HL-60 (cell line): ENCODE measurements around the gene KRT2.

Experiments
- GABPA ChIP-seq: IDR thresholded peaks from 2 replicates; pipeline ENCODE4 v1.6.1; 2012; ENCODE audit warnings: low read depth
- POLR2AphosphoS5 ChIP-seq: IDR thresholded peaks from 2 replicates; pipeline ENCODE4 v1.6.1; 2012; ENCODE audit warnings: low read depth
- SPI1 ChIP-seq: IDR thresholded peaks from 2 replicates; pipeline ENCODE4 v1.6.1; 2012; ENCODE audit warnings: low read depth, mild to moderate bottlenecking, borderline replicate concordance
- TF ChIP-seq, protein P1 (sequence below): IDR thresholded peaks from one replicate; pipeline ENCODE4 v1.5.1; 2011; ENCODE audit warnings: low read length, control low read depth, inconsistent platforms; ENCODE audit not compliant: insufficient read depth
- TF ChIP-seq, protein P2 (sequence below): IDR thresholded peaks from 2 replicates; pipeline ENCODE4 v1.6.1; 2012; ENCODE audit warnings: low read depth; ENCODE audit not compliant: insufficient replicate concordance

DNA sequence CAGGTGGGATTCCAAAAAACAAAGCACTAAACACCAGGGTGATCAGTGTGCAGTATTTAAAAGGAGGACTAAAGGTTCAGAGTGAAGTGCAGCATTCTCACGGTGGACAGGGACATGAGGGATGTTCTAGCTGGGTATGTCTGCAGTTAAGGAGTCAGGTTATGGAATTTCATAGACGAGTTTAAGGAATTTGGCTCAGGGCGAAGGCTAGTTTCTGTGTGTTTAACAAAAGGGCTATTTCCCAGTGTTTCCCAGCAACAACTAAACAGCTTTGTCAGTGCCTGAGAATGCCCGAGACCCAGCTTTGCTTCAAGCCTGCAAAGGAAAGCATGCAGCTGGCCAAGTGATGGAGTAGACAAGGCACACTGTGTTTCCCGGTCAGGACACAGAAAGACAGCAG lies 21.2 kb upstream of the KRT2 start:
- TF ChIP-seq, protein P1, sequence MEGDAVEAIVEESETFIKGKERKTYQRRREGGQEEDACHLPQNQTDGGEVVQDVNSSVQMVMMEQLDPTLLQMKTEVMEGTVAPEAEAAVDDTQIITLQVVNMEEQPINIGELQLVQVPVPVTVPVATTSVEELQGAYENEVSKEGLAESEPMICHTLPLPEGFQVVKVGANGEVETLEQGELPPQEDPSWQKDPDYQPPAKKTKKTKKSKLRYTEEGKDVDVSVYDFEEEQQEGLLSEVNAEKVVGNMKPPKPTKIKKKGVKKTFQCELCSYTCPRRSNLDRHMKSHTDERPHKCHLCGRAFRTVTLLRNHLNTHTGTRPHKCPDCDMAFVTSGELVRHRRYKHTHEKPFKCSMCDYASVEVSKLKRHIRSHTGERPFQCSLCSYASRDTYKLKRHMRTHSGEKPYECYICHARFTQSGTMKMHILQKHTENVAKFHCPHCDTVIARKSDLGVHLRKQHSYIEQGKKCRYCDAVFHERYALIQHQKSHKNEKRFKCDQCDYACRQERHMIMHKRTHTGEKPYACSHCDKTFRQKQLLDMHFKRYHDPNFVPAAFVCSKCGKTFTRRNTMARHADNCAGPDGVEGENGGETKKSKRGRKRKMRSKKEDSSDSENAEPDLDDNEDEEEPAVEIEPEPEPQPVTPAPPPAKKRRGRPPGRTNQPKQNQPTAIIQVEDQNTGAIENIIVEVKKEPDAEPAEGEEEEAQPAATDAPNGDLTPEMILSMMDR, result no peak
- no peak for TF ChIP-seq POLR2AphosphoS5
- TF ChIP-seq SPI1, result no peak
- TF ChIP-seq, protein P2, sequence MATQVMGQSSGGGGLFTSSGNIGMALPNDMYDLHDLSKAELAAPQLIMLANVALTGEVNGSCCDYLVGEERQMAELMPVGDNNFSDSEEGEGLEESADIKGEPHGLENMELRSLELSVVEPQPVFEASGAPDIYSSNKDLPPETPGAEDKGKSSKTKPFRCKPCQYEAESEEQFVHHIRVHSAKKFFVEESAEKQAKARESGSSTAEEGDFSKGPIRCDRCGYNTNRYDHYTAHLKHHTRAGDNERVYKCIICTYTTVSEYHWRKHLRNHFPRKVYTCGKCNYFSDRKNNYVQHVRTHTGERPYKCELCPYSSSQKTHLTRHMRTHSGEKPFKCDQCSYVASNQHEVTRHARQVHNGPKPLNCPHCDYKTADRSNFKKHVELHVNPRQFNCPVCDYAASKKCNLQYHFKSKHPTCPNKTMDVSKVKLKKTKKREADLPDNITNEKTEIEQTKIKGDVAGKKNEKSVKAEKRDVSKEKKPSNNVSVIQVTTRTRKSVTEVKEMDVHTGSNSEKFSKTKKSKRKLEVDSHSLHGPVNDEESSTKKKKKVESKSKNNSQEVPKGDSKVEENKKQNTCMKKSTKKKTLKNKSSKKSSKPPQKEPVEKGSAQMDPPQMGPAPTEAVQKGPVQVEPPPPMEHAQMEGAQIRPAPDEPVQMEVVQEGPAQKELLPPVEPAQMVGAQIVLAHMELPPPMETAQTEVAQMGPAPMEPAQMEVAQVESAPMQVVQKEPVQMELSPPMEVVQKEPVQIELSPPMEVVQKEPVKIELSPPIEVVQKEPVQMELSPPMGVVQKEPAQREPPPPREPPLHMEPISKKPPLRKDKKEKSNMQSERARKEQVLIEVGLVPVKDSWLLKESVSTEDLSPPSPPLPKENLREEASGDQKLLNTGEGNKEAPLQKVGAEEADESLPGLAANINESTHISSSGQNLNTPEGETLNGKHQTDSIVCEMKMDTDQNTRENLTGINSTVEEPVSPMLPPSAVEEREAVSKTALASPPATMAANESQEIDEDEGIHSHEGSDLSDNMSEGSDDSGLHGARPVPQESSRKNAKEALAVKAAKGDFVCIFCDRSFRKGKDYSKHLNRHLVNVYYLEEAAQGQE, result no peak
- no peak for TF ChIP-seq GABPA
